HUES48 (cell line): ENCODE data around the gene TGFBR1.

ENCODE experiments used
- H3K27ac ChIP-seq: one replicate; pipeline ENCODE4 v1.7.0; 2013; ENCODE audit warnings: low read depth, low read length, inconsistent platforms
- H3K27me3 ChIP-seq: 2 replicates; pipeline ENCODE4 v1.6.1; 2013; ENCODE audit warnings: mild to moderate bottlenecking, low read length; ENCODE audit not compliant: control insufficient read depth, insufficient read depth
- H3K36me3 ChIP-seq: 2 replicates; pipeline ENCODE4 v1.6.1; 2013; ENCODE audit warnings: low read length; ENCODE audit not compliant: control insufficient read depth, insufficient read depth
- H3K4me1 ChIP-seq: 2 replicates; pipeline ENCODE4 v1.6.1; 2013; ENCODE audit warnings: mild to moderate bottlenecking, low read length; ENCODE audit not compliant: control insufficient read depth, insufficient read depth
- H3K4me3 ChIP-seq: 2 replicates; pipeline ENCODE4 v1.5.1; 2013; ENCODE audit warnings: mild to moderate bottlenecking, low read depth, low read length
- H3K9ac ChIP-seq: 2 replicates; pipeline ENCODE4 v1.6.1; 2013; ENCODE audit warnings: mild to moderate bottlenecking, low read depth, low read length, moderate library complexity
- H3K9me3 ChIP-seq: 2 replicates; pipeline ENCODE4 v1.6.1; 2013; ENCODE audit warnings: low read length; ENCODE audit not compliant: control insufficient read depth, insufficient read depth

Gene TGFBR1

DNA sequence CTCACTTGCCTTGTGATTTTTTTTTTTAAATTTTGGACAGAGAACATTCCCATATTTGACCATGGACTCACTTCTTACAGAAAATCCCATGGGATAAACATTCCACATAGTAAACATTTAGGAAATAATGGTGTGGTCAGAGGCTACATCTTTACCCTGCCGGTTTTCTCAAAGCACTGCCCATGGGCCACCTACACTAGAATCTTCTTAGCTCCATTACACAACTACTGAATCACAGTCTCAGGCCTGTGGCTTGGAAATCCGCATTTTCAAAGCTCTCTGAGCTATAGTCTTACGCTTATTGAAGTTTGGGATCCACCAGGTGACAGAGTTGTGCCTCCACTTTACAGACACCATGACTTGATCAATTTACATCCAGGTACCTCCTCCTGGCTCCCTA lies 77.4 kb downstream of the TGFBR1 start:
- Histone ChIP-seq H3K27me3 (no peaks in the 10 kb centered on the region), H3K36me3 (no peaks in the 10 kb centered on the region), H3K9ac (no peak overlapping the region), H3K4me1 (peaks cover 7% of the 10 kb centered on the region), H3K27ac (no peak overlapping the region), H3K4me3 (no peak overlapping the region), H3K9me3 (no peaks in the 10 kb centered on the region)

GRCh38 chr9:99183616-99184015 lies 78.7 kb downstream of the TGFBR1 start:
- H3K9ac ChIP-seq: no peak overlapping the region

GRCh38 chr9:99184110-99184474 lies 79.2 kb downstream of the TGFBR1 start:
- Histone ChIP-seq H3K9ac (no peak overlapping the region), H3K27ac (no peak overlapping the region)

More at GRCh38 chr9:99183616-99184015, 78.7 kb downstream of the TGFBR1 start:
- H3K27ac ChIP-seq: no peak overlapping the region
- H3K36me3 ChIP-seq: no peaks in the 10 kb centered on the region
- no peak overlapping the region for H3K4me3 ChIP-seq
- no peaks in the 10 kb centered on the region for H3K9me3 ChIP-seq
- peaks cover 9% of the 10 kb centered on the region for H3K4me1 ChIP-seq
- H3K27me3 ChIP-seq: no peaks in the 10 kb centered on the region

GRCh38 chr9:99184475-99185347 lies 79.8 kb downstream of the TGFBR1 start:
- H3K9ac ChIP-seq: no peak overlapping the region
- H3K27ac ChIP-seq: no peak overlapping the region
- H3K4me3 ChIP-seq: no peak overlapping the region

More at GRCh38 chr9:99184110-99184474, 79.2 kb downstream of the TGFBR1 start:
- Histone ChIP-seq H3K27me3 (no peaks in the 10 kb centered on the region), H3K36me3 (no peaks in the 10 kb centered on the region), H3K4me1 (peaks cover 9% of the 10 kb centered on the region), H3K4me3 (no peak overlapping the region), H3K9me3 (no peaks in the 10 kb centered on the region)

GRCh38 chr9:99185348-99185632 lies 80.4 kb downstream of the TGFBR1 start:
- Histone ChIP-seq H3K4me3 (no peak overlapping the region), H3K36me3 (no peaks in the 10 kb centered on the region), H3K9me3 (no peaks in the 10 kb centered on the region), H3K4me1 (peaks cover 9% of the 10 kb centered on the region), H3K9ac (no peak overlapping the region), H3K27me3 (no peaks in the 10 kb centered on the region), H3K27ac (no peak overlapping the region)

More at GRCh38 chr9:99184475-99185347, 79.8 kb downstream of the TGFBR1 start:
- Histone ChIP-seq H3K4me1 (peaks cover 9% of the 10 kb centered on the region), H3K9me3 (no peaks in the 10 kb centered on the region), H3K27me3 (no peaks in the 10 kb centered on the region), H3K36me3 (no peaks in the 10 kb centered on the region)

DNA sequence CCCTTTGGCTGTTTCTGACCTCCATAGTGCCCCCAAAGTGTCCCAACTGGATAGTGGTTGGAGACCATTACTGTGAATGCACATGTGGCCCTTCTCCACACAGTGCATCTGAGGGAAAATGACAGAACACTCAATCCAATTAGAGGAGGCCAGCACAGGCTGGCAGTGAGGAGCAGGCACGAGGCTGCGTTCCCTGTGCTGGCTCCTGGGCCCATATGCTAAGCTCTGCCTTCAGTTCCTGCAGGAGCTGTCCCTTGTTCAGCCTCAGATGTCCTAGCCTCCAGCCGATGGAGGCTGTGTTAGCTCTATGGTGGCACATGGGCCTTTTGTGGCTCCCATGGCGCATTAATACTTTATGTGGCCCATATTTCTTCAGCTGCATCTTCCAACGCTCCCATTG lies 81.0 kb downstream of the TGFBR1 start:
- Histone ChIP-seq H3K9ac (no peak overlapping the region), H3K4me1 (peaks cover 9% of the 10 kb centered on the region), H3K27ac (no peak overlapping the region), H3K36me3 (no peaks in the 10 kb centered on the region), H3K9me3 (no peaks in the 10 kb centered on the region), H3K4me3 (no peak overlapping the region), H3K27me3 (no peaks in the 10 kb centered on the region)

- Histone ChIP-seq H3K9ac (no peak overlapping the region), H3K27me3 (no peaks in the 10 kb centered on the region), H3K27ac (no peak overlapping the region), H3K9me3 (no peaks in the 10 kb centered on the region), H3K4me3 (no peak overlapping the region), H3K36me3 (no peaks in the 10 kb centered on the region), H3K4me1 (peaks cover 9% of the 10 kb centered on the region)
These were observed 82.4 kb downstream of the TGFBR1 start for GRCh38 chr9:99187311-99187710.

GRCh38 chr9:99189186-99189585 lies 84.3 kb downstream of the TGFBR1 start:
- H3K9ac ChIP-seq: no peak overlapping the region
- H3K27me3 ChIP-seq: no peaks in the 10 kb centered on the region
- H3K9me3 ChIP-seq: no peaks in the 10 kb centered on the region
- no peak overlapping the region for H3K4me3 ChIP-seq
- peaks cover 9% of the 10 kb centered on the region for H3K4me1 ChIP-seq
- H3K27ac ChIP-seq: no peak overlapping the region
- H3K36me3 ChIP-seq: no peaks in the 10 kb centered on the region

GRCh38 chr9:99189887-99190596 lies 85.1 kb downstream of the TGFBR1 start:
- Histone ChIP-seq H3K27ac (no peak overlapping the region), H3K4me1 (peaks cover 9% of the 10 kb centered on the region), H3K4me3 (no peak overlapping the region), H3K36me3 (no peaks in the 10 kb centered on the region), H3K27me3 (no peaks in the 10 kb centered on the region), H3K9me3 (no peaks in the 10 kb centered on the region), H3K9ac (no peak overlapping the region)

- Histone ChIP-seq H3K9me3 (no peaks in the 10 kb centered on the region), H3K27me3 (no peaks in the 10 kb centered on the region), H3K9ac (no peak overlapping the region), H3K4me3 (no peak overlapping the region), H3K27ac (no peak overlapping the region), H3K36me3 (no peaks in the 10 kb centered on the region), H3K4me1 (peaks cover 9% of the 10 kb centered on the region)
These were observed 85.8 kb downstream of the TGFBR1 start for GRCh38 chr9:99190597-99191283.
